Stomach (tissue), 9 donors: ENCODE results near the gene CCDC180. TPM values are rescaled to one million over a fixed set of nuclear protein-coding genes. Genes with fewer than 3 reads are reported as not detected.

ENCODE experiments used
- DNase-seq, 2 donors: peaks; one replicate each; pipeline versions ENCODE4 v3.0.0 to v3.0.0-alpha.2; 2013 to 2019
- H3K27ac ChIP-seq, 5 donors: fragments of 200-600 bp in 4 of 5; sonication (generic) in 4 of 5; one replicate each; pipeline ENCODE4 v1.5.1; 2013 to 2019; ENCODE audit warnings: mild to moderate bottlenecking in 1 of 5, moderate library complexity in 1 of 5
- H3K27me3 ChIP-seq, 3 donors: fragments of 200-600 bp; sonication (generic); one replicate each; pipeline ENCODE4 v1.5.1; 2017 to 2019; ENCODE audit warnings: mixed run types in 1 of 3
- H3K36me3 ChIP-seq, 4 donors: fragments of 200-600 bp; sonication (generic); 1 replicate in 3 of 4; 2 replicates in 1 of 4; pipeline ENCODE4 v1.5.1; 2016 to 2019
- H3K4me1 ChIP-seq, 4 donors: fragments of 200-600 bp; sonication (generic); one replicate each; pipeline ENCODE4 v1.5.1; 2016 to 2019
- H3K4me3 ChIP-seq, 4 donors: fragments of 200-600 bp; sonication (generic) in 3 of 4; one replicate each; pipeline ENCODE4 v1.5.1; 2016 to 2019; ENCODE audit warnings: mild to moderate bottlenecking in 1 of 4
- H3K9me3 ChIP-seq, 4 donors: fragments of 200-600 bp; sonication (generic); one replicate each; pipeline ENCODE4 v1.5.1; 2016 to 2019
- CTCF ChIP-seq, 7 experiments: fragments of 450-650 bp in 4 of 7; fragments of 200-600 bp in 3 of 7; sonication (generic) in 3 of 7; IDR thresholded peaks; one replicate each; pipeline ENCODE4 v1.5.1; 2016 to 2019; ENCODE audit warnings: antibody characterized with exemption in 7 of 7, control low read depth in 2 of 7, mild to moderate bottlenecking in 1 of 7
- EP300 ChIP-seq: sonication (generic); formaldehyde crosslinking; IDR thresholded peaks from one replicate; pipeline ENCODE4 v1.6.1; 2017; ENCODE audit warnings: antibody characterized with exemption
- POLR2A ChIP-seq, 4 donors: fragments of 450-650 bp; IDR thresholded peaks; one replicate each; pipeline ENCODE4 v1.6.1; 2016; ENCODE audit warnings: antibody characterized with exemption in 4 of 4, control low read depth in 2 of 4, mild to moderate bottlenecking in 1 of 4, moderate library complexity in 1 of 4
- POLR2AphosphoS5 ChIP-seq, 3 donors: sonication (generic); formaldehyde crosslinking; IDR thresholded peaks; one replicate each; pipeline ENCODE4 v1.6.1; 2016; ENCODE audit warnings: antibody characterized with exemption in 3 of 3
- whole genome bisulfite sequencing, 5 donors: extraction: QIAGEN DNeasy Blood & Tissue Kit in 3 of 5; methylation state at CpG; one replicate each; pipeline versions ENCODE4 v1.1.5 to v1.1.7; 2013 to 2018; 5-methylcytosine and 5-hydroxymethylcytosine counted together
- intact Hi-C: fragments of 100-400 bp; cut with DNase I; formaldehyde crosslinking; loops from one replicate; pipeline ENCODE4 v1.15.1; 2023; ENCODE audit warnings: low total_unique reads
- polyA plus RNA-seq, 3 donors: library from polyadenylated mRNA; stranded (reverse); fragments of 200-250 nt; gene quantifications; one replicate each; pipeline ENCODE4 v1.2.3, GENCODE V29; 2013
- total RNA-seq, 5 donors: library from RNA; depleted of rRNA; stranded (reverse); fragments of >200 nt; gene quantifications; one replicate each; pipeline versions ENCODE4 v1.1.0 to v1.2.3, GENCODE V29; 2014 to 2016
- donor health status: healthy with polysubstance abuse.
- donor health status: Bipolar disorder and iron deficiency.
- donor health status: healthy.

Gene CCDC180
- total and polyA plus RNA-seq, 8 donors: 1.7 to 16.5 (median 6.0) TPM

DNA sequence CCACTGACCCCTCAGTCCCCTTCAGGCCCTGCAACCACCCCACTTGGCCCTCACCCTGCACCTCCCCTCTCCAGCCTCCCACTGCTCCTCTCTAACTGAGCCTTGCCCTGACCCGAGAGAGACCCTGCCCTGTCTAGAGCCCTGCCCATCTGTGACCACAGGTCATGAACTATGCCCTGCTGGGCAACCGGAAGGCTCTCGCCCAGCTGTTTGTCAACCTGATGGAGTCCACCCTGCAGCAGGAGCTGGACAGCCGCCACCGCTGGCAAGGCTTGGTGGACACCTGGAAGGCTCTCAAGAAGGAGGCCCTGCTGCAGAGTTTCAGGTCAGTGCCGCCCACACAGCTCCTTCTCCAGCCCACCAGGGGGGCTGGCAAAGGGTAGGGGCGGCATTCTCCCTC, 9.4 kb downstream of the CCDC180 start:
- no peaks in the 10 kb centered on the region for H3K9me3 ChIP-seq
- TF ChIP-seq CTCF (IDR thresholded peaks at IDR 0.05): no peak
- no peak for TF ChIP-seq EP300
- no peak for TF ChIP-seq POLR2AphosphoS5 (IDR thresholded peaks at IDR 0.05)
- TF ChIP-seq POLR2A (IDR thresholded peaks at IDR 0.05): no peak
- no peak overlapping the region for H3K27ac ChIP-seq
- H3K27me3 ChIP-seq: no peaks in the 10 kb centered on the region
- peaks cover 13 to 99% (median 85%) of the 10 kb centered on the region in 4 donors for H3K36me3 ChIP-seq
- WGBS, 5 donors: 89 to 95% (median 91%) methylated on average over 5 to 7 of the region's 7 CpGs
- DNase-seq: no peak
- H3K4me3 ChIP-seq: no peak overlapping the region
- no peaks in the 10 kb centered on the region for H3K4me1 ChIP-seq
- intact Hi-C loops: no loop called here

DNA sequence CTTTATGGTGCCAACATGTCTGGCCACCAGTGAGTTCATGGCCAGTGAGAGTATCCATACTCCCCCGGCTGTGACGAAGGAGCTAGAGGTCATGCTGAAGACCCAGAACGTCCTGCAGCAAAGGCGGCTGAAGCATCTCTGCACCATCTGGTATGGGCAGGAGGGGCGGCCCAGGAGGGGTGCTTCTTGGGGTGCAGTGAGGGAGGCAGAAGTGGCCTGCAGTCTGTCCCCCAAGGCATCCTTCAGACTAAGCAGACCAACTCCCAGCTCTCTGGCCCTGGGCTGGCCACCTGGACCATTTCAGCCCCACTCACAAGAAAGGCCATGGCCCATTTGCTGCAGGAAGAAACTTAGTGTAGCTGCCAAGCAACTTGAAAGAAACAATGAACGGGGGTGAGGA, 11.0 kb downstream of the CCDC180 start:
- Histone ChIP-seq H3K36me3 (peaks cover 13 to 99% (median 83%) of the 10 kb centered on the region in 4 donors), H3K4me1 (no peaks in the 10 kb centered on the region), H3K27me3 (no peaks in the 10 kb centered on the region), H3K27ac (no peak overlapping the region), H3K9me3 (no peaks in the 10 kb centered on the region), H3K4me3 (no peak overlapping the region)
- WGBS, 5 donors: 89 to 98% (median 92%) methylated on average over 6 of the region's 6 CpGs
- no peak for TF ChIP-seq CTCF (IDR thresholded peaks at IDR 0.05)
- TF ChIP-seq POLR2A (IDR thresholded peaks at IDR 0.05): no peak
- TF ChIP-seq POLR2AphosphoS5 (IDR thresholded peaks at IDR 0.05): no peak
- no peak for TF ChIP-seq EP300
- intact Hi-C loops: no loop called here
- no peak for DNase-seq

DNA sequence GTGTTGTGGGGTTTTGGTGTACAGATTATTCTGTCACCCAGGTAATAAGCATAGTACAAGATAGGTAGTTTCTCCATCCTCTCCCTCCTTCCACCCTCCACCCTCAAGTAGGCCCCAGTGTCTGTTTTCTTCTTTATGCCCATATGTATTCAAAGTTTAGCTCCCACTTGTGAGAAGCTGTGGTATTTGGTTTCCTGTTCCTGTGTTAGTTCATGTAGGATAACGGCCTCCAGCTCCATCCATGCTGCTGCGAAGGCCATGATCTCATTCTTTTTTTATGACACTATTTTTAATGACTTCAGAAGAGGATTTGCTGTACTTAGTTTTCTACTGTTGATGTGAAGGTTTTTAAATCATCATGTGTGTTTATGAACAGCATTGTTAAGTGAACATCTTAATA, 11.9 kb downstream of the CCDC180 start:
- peaks cover 11 to 99% (median 81%) of the 10 kb centered on the region in 4 donors for H3K36me3 ChIP-seq
- 70 to 83% (median 76%) methylated on average over 2 of the region's 2 CpGs for WGBS, 5 donors
- DNase-seq: no peak

GRCh38 chr9:97320080-97320642, 12.7 kb downstream of the CCDC180 start:
- 79 to 87% (median 85%) methylated on average over 4 to 5 of the region's 5 CpGs for WGBS, 5 donors
- TF ChIP-seq CTCF (IDR thresholded peaks at IDR 0.05): no peak
- TF ChIP-seq POLR2A (IDR thresholded peaks at IDR 0.05): no peak
- no peak for TF ChIP-seq POLR2AphosphoS5 (IDR thresholded peaks at IDR 0.05)
- no peak for TF ChIP-seq EP300
- no peak for DNase-seq
- Histone ChIP-seq H3K4me3 (no peak overlapping the region), H3K36me3 (peaks cover 6 to 99% (median 79%) of the 10 kb centered on the region in 4 donors), H3K27ac (no peak overlapping the region), H3K27me3 (no peaks in the 10 kb centered on the region), H3K4me1 (no peaks in the 10 kb centered on the region), H3K9me3 (no peaks in the 10 kb centered on the region)
- intact Hi-C loops: no loop called here

More for the DNA sequence above, 11.9 kb downstream of the CCDC180 start:
- Histone ChIP-seq H3K4me3 (no peak overlapping the region), H3K9me3 (no peaks in the 10 kb centered on the region), H3K27me3 (no peaks in the 10 kb centered on the region), H3K4me1 (no peaks in the 10 kb centered on the region), H3K27ac (no peak overlapping the region)
- no peak for TF ChIP-seq POLR2A (IDR thresholded peaks at IDR 0.05)
- no peak for TF ChIP-seq EP300
- no peak for TF ChIP-seq POLR2AphosphoS5 (IDR thresholded peaks at IDR 0.05)
- intact Hi-C loops: no loop called here

DNA sequence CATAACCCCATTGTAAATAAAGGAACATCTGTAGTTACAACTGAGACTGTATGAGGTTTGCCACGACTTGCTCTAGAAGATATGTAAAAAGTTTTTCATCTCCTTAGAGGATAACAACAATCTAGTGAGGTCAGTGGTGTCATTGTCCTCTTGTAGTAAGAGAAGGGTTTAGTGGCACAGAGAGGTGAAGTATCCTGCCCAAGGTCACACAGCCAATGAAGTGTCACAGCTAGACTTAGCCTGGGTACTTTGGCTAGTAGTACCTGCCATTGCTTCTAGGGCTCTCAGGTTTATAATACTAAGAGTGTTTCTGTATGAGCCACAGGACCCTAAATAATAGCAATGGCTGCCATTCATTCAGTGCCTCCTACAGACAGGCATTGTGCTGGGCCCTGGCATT, 13.8 kb downstream of the CCDC180 start:
- no peaks in the 10 kb centered on the region for H3K9me3 ChIP-seq
- no peak overlapping the region for H3K27ac ChIP-seq
- no peaks in the 10 kb centered on the region for H3K27me3 ChIP-seq
- DNase-seq: no peak
- H3K4me1 ChIP-seq: no peaks in the 10 kb centered on the region
- WGBS, 5 donors: 70 to 91% (median 83%) methylated on average over 1 of the region's 1 CpG
- no peak for TF ChIP-seq CTCF (IDR thresholded peaks at IDR 0.05)
- TF ChIP-seq EP300: no peak
- TF ChIP-seq POLR2A (IDR thresholded peaks at IDR 0.05): no peak
- no peak for TF ChIP-seq POLR2AphosphoS5 (IDR thresholded peaks at IDR 0.05)
- intact Hi-C loops: no loop called here
- H3K4me3 ChIP-seq: no peak overlapping the region
- H3K36me3 ChIP-seq: peaks cover 9 to 99% (median 79%) of the 10 kb centered on the region in 4 donors
